H9 (cell line): ENCODE data around the gene EDEM2. TPM values are rescaled to one million over a fixed set of nuclear protein-coding genes. Genes with fewer than 3 reads are reported as not detected.
A peak's percentile ranks its signal among the peaks of the same experiment; 100 is the strongest.
"Not testable (repeated sequence)": the region's sequence is repeated elsewhere in the genome, so short reads cannot be mapped to it uniquely, and the experiment has no call there.

Experiments
- DNase-seq: peaks from one replicate; pipeline ENCODE4 v3.0.0-alpha.2; 2017
- H2AFZ ChIP-seq: one replicate; pipeline ENCODE4 v1.6.1; 2013; ENCODE audit warnings: mild to moderate bottlenecking, low read length, control low read depth, moderate library complexity
- H2AK5ac ChIP-seq: 2 replicates; pipeline ENCODE4 v1.6.1; 2013; ENCODE audit warnings: low read length, control low read depth, mixed read lengths; ENCODE audit not compliant: insufficient read length
- H2BK120ac ChIP-seq: one replicate; pipeline ENCODE4 v1.6.1; 2013; ENCODE audit warnings: low read depth, mild to moderate bottlenecking, low read length, control low read depth, inconsistent platforms; ENCODE audit not compliant: poor library complexity, severe bottlenecking
- H2BK12ac ChIP-seq: 2 replicates; pipeline ENCODE4 v1.6.1; 2013; ENCODE audit warnings: low read length, control low read depth, mixed read lengths, low read depth; ENCODE audit not compliant: insufficient read length
- H2BK15ac ChIP-seq: 2 replicates; pipeline ENCODE4 v1.6.1; 2013; ENCODE audit warnings: low read depth, low read length, control low read depth
- H2BK20ac ChIP-seq: one replicate; pipeline ENCODE4 v1.6.1; 2013; ENCODE audit warnings: low read depth, mild to moderate bottlenecking, low read length, control low read depth, inconsistent platforms; ENCODE audit not compliant: poor library complexity, severe bottlenecking
- H2BK5ac ChIP-seq: 2 replicates; pipeline ENCODE4 v1.6.1; 2013; ENCODE audit warnings: low read length, control low read depth, mixed read lengths; ENCODE audit not compliant: insufficient read length
- H3K14ac ChIP-seq: 2 replicates; pipeline ENCODE4 v1.6.1; 2013; ENCODE audit warnings: low read length, control low read depth; ENCODE audit not compliant: insufficient read depth
- H3K18ac ChIP-seq: 2 replicates; pipeline ENCODE4 v1.6.1; 2013; ENCODE audit warnings: low read depth, mild to moderate bottlenecking, mixed read lengths, low read length, control low read depth; ENCODE audit not compliant: insufficient read length
- H3K23ac ChIP-seq: 2 replicates; pipeline ENCODE4 v1.6.1; 2013; ENCODE audit warnings: low read length, control low read depth, mixed read lengths, low read depth; ENCODE audit not compliant: insufficient read length
- H3K23me2 ChIP-seq: 2 replicates; pipeline ENCODE4 v1.6.1; 2013; ENCODE audit warnings: low read depth, mild to moderate bottlenecking, mixed read lengths, low read length, control low read depth; ENCODE audit not compliant: insufficient read length, poor library complexity, severe bottlenecking
- H3K27ac ChIP-seq: 2 replicates; pipeline ENCODE4 v1.5.1; 2013; ENCODE audit warnings: low read length, control low read depth, mixed read lengths, low read depth; ENCODE audit not compliant: insufficient read length
- H3K27me3 ChIP-seq: 2 replicates; pipeline ENCODE4 v1.6.1; 2013; ENCODE audit warnings: low read length, control low read depth, inconsistent platforms; ENCODE audit not compliant: insufficient read depth
- H3K4ac ChIP-seq: 2 replicates; pipeline ENCODE4 v1.6.1; 2013; ENCODE audit warnings: low read depth, mild to moderate bottlenecking, control low read depth, inconsistent platforms, low read length, moderate library complexity
- H3K4me1 ChIP-seq: 2 replicates; pipeline ENCODE4 v1.6.1; 2013; ENCODE audit warnings: low read length, control low read depth, inconsistent platforms; ENCODE audit not compliant: insufficient read depth
- H3K4me2 ChIP-seq: 2 replicates; pipeline ENCODE4 v1.6.1; 2013; ENCODE audit warnings: low read length, control low read depth, mixed read lengths; ENCODE audit not compliant: insufficient read length, insufficient read depth
- H3K56ac ChIP-seq: 2 replicates; pipeline ENCODE4 v1.6.1; 2013; ENCODE audit warnings: low read depth, mild to moderate bottlenecking, mixed read lengths, low read length, control low read depth; ENCODE audit not compliant: insufficient read length
- H3K79me1 ChIP-seq: 2 replicates; pipeline ENCODE4 v1.6.1; 2013; ENCODE audit warnings: low read depth, mild to moderate bottlenecking, moderate library complexity, low read length, control low read depth, inconsistent platforms; ENCODE audit not compliant: insufficient read depth, poor library complexity, severe bottlenecking
- H3K79me2 ChIP-seq: 2 replicates; pipeline ENCODE4 v1.6.1; 2013; ENCODE audit warnings: low read length, control low read depth, inconsistent platforms; ENCODE audit not compliant: insufficient read depth
- H3K9ac ChIP-seq: 2 replicates; pipeline ENCODE4 v1.6.1; 2013; ENCODE audit warnings: low read length, control low read depth, mixed read lengths; ENCODE audit not compliant: insufficient read length; ENCODE audit errors: extremely low read depth
- H3K9me3 ChIP-seq: one replicate; pipeline ENCODE4 v1.6.1; 2013; ENCODE audit warnings: low read depth, low read length, inconsistent platforms; ENCODE audit not compliant: control insufficient read depth
- H3T11ph ChIP-seq: one replicate; pipeline ENCODE4 v1.6.1; 2013; ENCODE audit warnings: mild to moderate bottlenecking, low read length, control low read depth, inconsistent platforms
- H4K20me1 ChIP-seq: one replicate; pipeline ENCODE4 v1.6.1; 2013; ENCODE audit not compliant: control insufficient read depth, insufficient read length, insufficient read depth
- H4K5ac ChIP-seq: 2 replicates; pipeline ENCODE4 v1.6.1; 2013; ENCODE audit warnings: low read depth, mild to moderate bottlenecking, mixed read lengths, low read length, control low read depth; ENCODE audit not compliant: insufficient read length
- H4K8ac ChIP-seq: replicated peaks from 2 replicates; pipeline ENCODE4 v1.6.1; 2013; ENCODE audit warnings: low read length, control low read depth, mixed read lengths, low read depth; ENCODE audit not compliant: insufficient read length
- H4K91ac ChIP-seq: 2 replicates; pipeline ENCODE4 v1.6.1; 2013; ENCODE audit warnings: low read depth, mild to moderate bottlenecking, moderate library complexity, mixed read lengths, low read length, control low read depth; ENCODE audit not compliant: insufficient read length
- H3K27ac Mint-ChIP-seq, 3 experiments: 2 replicates in 2 of 3; 3 replicates in 1 of 3; pipeline ENCODE4 v1.8.0; 2020 to 2021; ENCODE audit warnings: mixed read lengths in 3 of 3, mild to moderate bottlenecking in 1 of 3, moderate library complexity in 1 of 3
- H3K27me3 Mint-ChIP-seq: 2 replicates; pipeline ENCODE4 v1.8.0; 2021; ENCODE audit warnings: low read depth, mild to moderate bottlenecking, moderate library complexity, mixed read lengths
- H3K36me3 Mint-ChIP-seq, 3 experiments: 2 replicates in 2 of 3; 3 replicates in 1 of 3; pipeline ENCODE4 v1.8.0; 2020 to 2021; ENCODE audit warnings: low read depth in 3 of 3, mixed read lengths in 3 of 3; ENCODE audit not compliant: insufficient read depth in 1 of 3
- H3K4me1 Mint-ChIP-seq, 2 experiments: 2 replicates each; pipeline ENCODE4 v1.8.0; 2020; ENCODE audit warnings: mixed read lengths in 2 of 2
- H3K4me3 Mint-ChIP-seq, 2 experiments: 2 replicates in 1 of 2; 3 replicates in 1 of 2; pipeline ENCODE4 v1.8.0; 2020 to 2021; ENCODE audit warnings: mild to moderate bottlenecking in 2 of 2, mixed read lengths in 2 of 2, moderate library complexity in 1 of 2
- H3K9me3 Mint-ChIP-seq, 2 experiments: 2 replicates in 1 of 2; 3 replicates in 1 of 2; pipeline ENCODE4 v1.8.0; 2020; ENCODE audit warnings: mild to moderate bottlenecking in 2 of 2, mixed read lengths in 2 of 2, moderate library complexity in 1 of 2
- CTCF ChIP-seq: fragments of 200-600 bp; sonication (generic); conservative IDR thresholded peaks from 3 replicates; pipeline ENCODE4 v1.8.0; 2021; ENCODE audit warnings: antibody characterized with exemption, mild to moderate bottlenecking
- WGBS: extraction: QIAGEN DNeasy Blood & Tissue Kit; methylation state at CpG from one replicate; pipeline ENCODE4 v1.1.7; 2013; ENCODE audit warnings: missing lambda C conversion rate, low lambda C conversion rate, mixed read lengths; ENCODE audit not compliant: insufficient read length; ENCODE audit errors: extremely low coverage; 5-methylcytosine and 5-hydroxymethylcytosine counted together
- total RNA-seq: library from RNA; stranded (reverse); gene quantifications from 2 replicates; pipeline ENCODE4 v1.2.1, GENCODE V29; 2021

The EDEM2 gene
- total RNA-seq, 1 experiment from 2014 or later: 27.8 TPM

GRCh38 chr20:35171438-35171752, 24.3 kb upstream of the EDEM2 start:
- no peak overlapping the region for H2BK15ac ChIP-seq
- no peak overlapping the region for H3K27ac Mint-ChIP-seq
- DNase-seq: no peak
- no peaks in the 10 kb centered on the region for H3K9me3 Mint-ChIP-seq
- H3K79me2 ChIP-seq: no peaks in the 10 kb centered on the region
- no peak overlapping the region for H4K91ac ChIP-seq
- H3K27me3 Mint-ChIP-seq: peaks cover 35% of the 10 kb centered on the region
- H4K8ac ChIP-seq: no peak overlapping the region
- H3K56ac ChIP-seq: no peak overlapping the region
- no peak overlapping the region for H3K23ac ChIP-seq
- H3K4ac ChIP-seq: no peak overlapping the region
- H2AK5ac ChIP-seq: no peak overlapping the region
- H3K4me1 ChIP-seq: peaks cover 4% of the 10 kb centered on the region; the same call in 1 of the 2 replicates
- no peak for TF ChIP-seq CTCF
- WGBS: no CpG with 5 or more reads among the region's 1 CpG
- no peak overlapping the region for H4K5ac ChIP-seq
- no peaks in the 10 kb centered on the region for H3K79me1 ChIP-seq
- H4K20me1 ChIP-seq: no peaks in the 10 kb centered on the region
- H3K36me3 Mint-ChIP-seq: peaks cover 7 to 10% (median 9%) of the 10 kb centered on the region in 3 experiments; a peak in 5 of 7 replicates
- peak overlapping the region; percentile 50 for H3K4me2 ChIP-seq
- no peak overlapping the region for H2AFZ ChIP-seq
- H3K4me3 Mint-ChIP-seq: peak overlapping the region; percentile 1 to 79; a peak in 4 of 5 replicates
- H3K27ac ChIP-seq: no peak overlapping the region
- no peak overlapping the region for H2BK5ac ChIP-seq
- H2BK120ac ChIP-seq: no peak overlapping the region
- no peak overlapping the region for H3T11ph ChIP-seq
- H3K23me2 ChIP-seq: peaks cover 11% of the 10 kb centered on the region
- no peak overlapping the region for H3K18ac ChIP-seq
- H2BK20ac ChIP-seq: no peak overlapping the region
- no peak overlapping the region for H2BK12ac ChIP-seq
- H3K4me1 Mint-ChIP-seq: peaks cover 26 to 45% of the 10 kb centered on the region in 2 experiments
- no peaks in the 10 kb centered on the region for H3K9me3 ChIP-seq
- H3K27me3 ChIP-seq: no peaks in the 10 kb centered on the region; the same call in 1 of the 2 replicates
- H3K9ac ChIP-seq: no peak overlapping the region
- no peak overlapping the region for H3K14ac ChIP-seq

DNA sequence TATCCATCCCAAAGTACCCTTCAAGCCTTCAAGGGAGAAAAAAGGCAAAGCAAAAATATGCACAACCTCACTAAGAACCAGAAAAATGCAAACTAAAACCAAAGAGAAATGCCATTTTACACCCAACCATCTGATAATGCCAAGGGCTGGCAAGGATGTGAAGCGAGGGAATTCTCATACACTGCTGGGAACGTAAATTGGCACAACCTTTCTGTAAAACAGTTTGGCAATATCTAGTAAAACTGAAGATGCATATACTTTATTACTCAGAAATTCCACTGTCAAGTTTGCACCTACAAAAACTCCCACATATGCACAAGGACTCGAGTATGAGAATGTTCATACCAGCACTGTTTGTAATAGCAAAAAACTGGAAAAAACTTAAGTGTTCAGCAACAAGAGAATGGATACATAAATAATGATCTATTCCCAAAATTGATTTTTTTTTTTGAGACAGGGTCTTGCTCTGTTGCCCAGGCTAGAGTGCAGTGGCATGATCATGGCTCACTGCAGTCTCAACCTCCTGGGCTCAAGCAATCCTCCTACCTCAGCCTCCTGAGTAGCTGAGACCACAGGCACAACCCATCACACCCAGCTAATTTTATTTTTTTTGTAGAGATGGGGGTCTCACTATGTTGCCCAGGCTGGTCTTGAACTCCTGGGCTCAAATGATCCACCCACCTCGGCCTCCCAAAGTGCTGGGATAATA, 21.7 kb upstream of the EDEM2 start:
- H4K5ac ChIP-seq: not testable (repeated sequence)

More for the DNA sequence above, 21.7 kb upstream of the EDEM2 start:
- H3K36me3 Mint-ChIP-seq, H4K20me1 ChIP-seq, H3K18ac ChIP-seq, H3K9me3 ChIP-seq, H3K27me3 ChIP-seq, H3K27ac ChIP-seq, H3K9ac ChIP-seq, H2BK5ac ChIP-seq, H3K56ac ChIP-seq, H4K91ac ChIP-seq, H3K23ac ChIP-seq, DNase-seq, H3K79me2 ChIP-seq, H3K4me2 ChIP-seq, H2AK5ac ChIP-seq, H4K8ac ChIP-seq, H3K4me1 ChIP-seq, H2BK20ac ChIP-seq, H3K23me2 ChIP-seq, H2BK12ac ChIP-seq, H2BK120ac ChIP-seq, H3K4ac ChIP-seq, H2AFZ ChIP-seq, H3K14ac ChIP-seq, H3T11ph ChIP-seq, H3K27ac Mint-ChIP-seq, H3K4me3 Mint-ChIP-seq, H2BK15ac ChIP-seq, H3K79me1 ChIP-seq, H3K9me3 Mint-ChIP-seq: not testable (repeated sequence)
- no CpG with 5 or more reads among the region's 4 CpGs for WGBS
- Mint-ChIP-seq H3K27me3 (peaks cover 19% of the 10 kb centered on the region), H3K4me1 (peaks cover 24 to 33% of the 10 kb centered on the region in 2 experiments)
